B cell (primary cell): Measurements from ENCODE around the gene KCNG4.

ENCODE experiments used
- CTCF ChIP-seq: fragments of 200-600 bp; IDR thresholded peaks from one replicate; pipeline ENCODE4 v1.8.0; 2022; ENCODE audit warnings: antibody characterized with exemption, mild to moderate bottlenecking
- EZH2 ChIP-seq: IDR thresholded peaks from 2 replicates; pipeline ENCODE4 v1.6.1; 2012; ENCODE audit warnings: borderline replicate concordance, low read depth, mild to moderate bottlenecking, moderate library complexity, low read length; ENCODE audit not compliant: insufficient read depth, poor library complexity, severe bottlenecking

- TF ChIP-seq CTCF: no peak
- no peak for TF ChIP-seq EZH2
Measured at GRCh38 chr16:84275585-84276151, 35.9 kb upstream of the KCNG4 start.
